Measurements from ENCODE around the gene THSD7A.

Gene THSD7A

GRCh38 chr7:11743016-11743415 is 89.0 kb downstream of the THSD7A start:
- no peak overlapping the region for H3K4me3 ChIP-seq
- no peak overlapping the region for H3K27ac ChIP-seq
- no peaks in the 10 kb centered on the region for H3K36me3 ChIP-seq (ENCODE audit: insufficient read depth, low read length)
- H3K9ac ChIP-seq (ENCODE audit: insufficient read length), result no peak overlapping the region
- DNase-seq (ENCODE audit: low read depth, low spot score), result no peak
- no peaks in the 10 kb centered on the region for H3K9me3 ChIP-seq (ENCODE audit: low read depth, low read length)
- TF ChIP-seq FOXP2 (optimal IDR thresholded peaks at IDR 0.05; ENCODE audit: control extremely low read depth, extremely low read length, insufficient read depth) (no peak), EZH2 (IDR thresholded peaks at IDR 0.05) (no peak), POLR2AphosphoS5 (IDR thresholded peaks at IDR 0.05; ENCODE audit: borderline replicate concordance, low read depth, low read length) (no peak)

GRCh38 chr7:11742496-11742895 is 89.5 kb downstream of the THSD7A start:
- Histone ChIP-seq H3K9ac (ENCODE audit: insufficient read length) (no peak overlapping the region), H3K36me3 (ENCODE audit: insufficient read depth, low read length) (no peaks in the 10 kb centered on the region), H3K9me3 (ENCODE audit: low read depth, low read length) (no peaks in the 10 kb centered on the region), H3K4me3 (no peak overlapping the region), H3K27ac (no peak overlapping the region)
- TF ChIP-seq FOXP2 (optimal IDR thresholded peaks at IDR 0.05; ENCODE audit: control extremely low read depth, extremely low read length, insufficient read depth) (no peak), EZH2 (IDR thresholded peaks at IDR 0.05) (no peak), POLR2AphosphoS5 (IDR thresholded peaks at IDR 0.05; ENCODE audit: borderline replicate concordance, low read depth, low read length) (no peak)
- no peak for DNase-seq (ENCODE audit: low read depth, low spot score)

DNA sequence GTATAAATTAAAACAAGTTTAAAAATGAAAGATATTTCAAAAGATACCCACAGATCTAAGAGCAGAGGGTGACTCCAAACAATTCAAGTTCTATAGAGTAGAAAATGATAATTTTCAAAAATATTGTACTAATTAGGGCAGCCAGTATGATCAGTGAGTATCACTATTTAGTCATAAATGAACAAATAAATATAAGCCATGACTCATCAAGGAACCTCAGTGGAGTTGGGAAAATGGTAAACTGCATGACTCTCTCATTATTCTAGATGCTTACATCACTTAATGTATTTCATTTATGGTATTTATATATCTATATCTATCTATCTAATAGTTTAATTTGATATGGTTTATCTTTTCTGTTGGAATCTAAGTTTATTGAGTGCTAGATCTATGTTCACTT is 94.3 kb downstream of the THSD7A start:
- no peak overlapping the region for H3K9ac ChIP-seq (ENCODE audit: insufficient read length)
- no peaks in the 10 kb centered on the region for H3K36me3 ChIP-seq (ENCODE audit: insufficient read depth, low read length)
- TF ChIP-seq POLR2AphosphoS5 (IDR thresholded peaks at IDR 0.05; ENCODE audit: borderline replicate concordance, low read depth, low read length) (no peak), EZH2 (IDR thresholded peaks at IDR 0.05) (no peak)
- H3K9me3 ChIP-seq (ENCODE audit: low read depth, low read length), result no peaks in the 10 kb centered on the region
- no peak overlapping the region for H3K27ac ChIP-seq
- no peak overlapping the region for H3K4me3 ChIP-seq
- no peak for DNase-seq (ENCODE audit: low read depth, low spot score)

GRCh38 chr7:11732207-11732606 is 99.8 kb downstream of the THSD7A start:
- Histone ChIP-seq H3K4me3 (no peak overlapping the region), H3K27ac (no peak overlapping the region), H3K9me3 (ENCODE audit: low read depth, low read length) (no peaks in the 10 kb centered on the region)

DNA sequence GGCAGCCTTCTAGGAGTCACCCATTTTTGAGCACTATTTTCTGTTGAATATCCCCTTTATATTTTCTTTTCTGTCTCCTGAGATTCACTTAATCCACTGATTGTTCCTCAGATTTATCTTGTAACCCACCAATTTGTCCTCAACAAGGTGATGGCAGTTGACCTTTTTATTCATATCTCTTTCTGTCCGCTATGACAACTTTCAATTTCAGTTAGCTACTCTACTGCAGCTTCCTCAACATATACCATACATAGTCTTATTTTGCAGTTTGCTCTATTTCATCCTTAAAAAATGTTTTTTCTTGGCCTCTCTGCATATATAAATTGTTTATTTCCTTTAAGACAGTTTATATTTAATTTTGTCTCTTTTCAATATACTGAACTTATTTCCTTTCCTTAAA is 101.3 kb downstream of the THSD7A start:
- DNase-seq (ENCODE audit: low read depth, low spot score), result no peak
- Histone ChIP-seq H3K9me3 (ENCODE audit: low read depth, low read length) (no peaks in the 10 kb centered on the region), H3K36me3 (ENCODE audit: insufficient read depth, low read length) (no peaks in the 10 kb centered on the region), H3K27ac (no peak overlapping the region), H3K4me3 (no peak overlapping the region), H3K9ac (ENCODE audit: insufficient read length) (no peak overlapping the region)
- TF ChIP-seq POLR2AphosphoS5 (IDR thresholded peaks at IDR 0.05; ENCODE audit: borderline replicate concordance, low read depth, low read length) (no peak), FOXP2 (optimal IDR thresholded peaks at IDR 0.05; ENCODE audit: control extremely low read depth, extremely low read length, insufficient read depth) (no peak), EZH2 (IDR thresholded peaks at IDR 0.05) (no peak)

More at GRCh38 chr7:11732207-11732606, 99.8 kb downstream of the THSD7A start:
- Histone ChIP-seq H3K9ac (ENCODE audit: insufficient read length) (no peak overlapping the region), H3K36me3 (ENCODE audit: insufficient read depth, low read length) (no peaks in the 10 kb centered on the region)
- TF ChIP-seq EZH2 (IDR thresholded peaks at IDR 0.05) (no peak), FOXP2 (optimal IDR thresholded peaks at IDR 0.05; ENCODE audit: control extremely low read depth, extremely low read length, insufficient read depth) (no peak), POLR2AphosphoS5 (IDR thresholded peaks at IDR 0.05; ENCODE audit: borderline replicate concordance, low read depth, low read length) (no peak)
- no peak for DNase-seq (ENCODE audit: low read depth, low spot score)

GRCh38 chr7:11727864-11728263 is 104.1 kb downstream of the THSD7A start:
- Histone ChIP-seq H3K4me3 (0 out of 2 replicates have a peak overlapping the region, but pooled peaks have one; percentile 1), H3K9ac (ENCODE audit: insufficient read length) (no peak overlapping the region), H3K9me3 (ENCODE audit: low read depth, low read length) (no peaks in the 10 kb centered on the region), H3K27ac (no peak overlapping the region), H3K36me3 (ENCODE audit: insufficient read depth, low read length) (no peaks in the 10 kb centered on the region)
- DNase-seq (ENCODE audit: low read depth, low spot score), result no peak
- TF ChIP-seq POLR2AphosphoS5 (IDR thresholded peaks at IDR 0.05; ENCODE audit: borderline replicate concordance, low read depth, low read length), result no peak
- no peak for TF ChIP-seq EZH2 (IDR thresholded peaks at IDR 0.05)
- TF ChIP-seq FOXP2 (optimal IDR thresholded peaks at IDR 0.05; ENCODE audit: control extremely low read depth, extremely low read length, insufficient read depth), result no peak

- Histone ChIP-seq H3K27ac (no peak overlapping the region), H3K9ac (ENCODE audit: insufficient read length) (no peak overlapping the region), H3K36me3 (ENCODE audit: insufficient read depth, low read length) (no peaks in the 10 kb centered on the region), H3K4me3 (peak overlapping the region; percentile 20; the same call in 1 of the 2 replicates), H3K9me3 (ENCODE audit: low read depth, low read length) (no peaks in the 10 kb centered on the region)
- TF ChIP-seq POLR2AphosphoS5 (IDR thresholded peaks at IDR 0.05; ENCODE audit: borderline replicate concordance, low read depth, low read length), result no peak
- TF ChIP-seq EZH2 (IDR thresholded peaks at IDR 0.05), result no peak
- TF ChIP-seq FOXP2 (optimal IDR thresholded peaks at IDR 0.05; ENCODE audit: control extremely low read depth, extremely low read length, insufficient read depth), result no peak
- DNase-seq (ENCODE audit: low read depth, low spot score), result no peak
These were observed 105.2 kb downstream of the THSD7A start for GRCh38 chr7:11726794-11727155.

DNA sequence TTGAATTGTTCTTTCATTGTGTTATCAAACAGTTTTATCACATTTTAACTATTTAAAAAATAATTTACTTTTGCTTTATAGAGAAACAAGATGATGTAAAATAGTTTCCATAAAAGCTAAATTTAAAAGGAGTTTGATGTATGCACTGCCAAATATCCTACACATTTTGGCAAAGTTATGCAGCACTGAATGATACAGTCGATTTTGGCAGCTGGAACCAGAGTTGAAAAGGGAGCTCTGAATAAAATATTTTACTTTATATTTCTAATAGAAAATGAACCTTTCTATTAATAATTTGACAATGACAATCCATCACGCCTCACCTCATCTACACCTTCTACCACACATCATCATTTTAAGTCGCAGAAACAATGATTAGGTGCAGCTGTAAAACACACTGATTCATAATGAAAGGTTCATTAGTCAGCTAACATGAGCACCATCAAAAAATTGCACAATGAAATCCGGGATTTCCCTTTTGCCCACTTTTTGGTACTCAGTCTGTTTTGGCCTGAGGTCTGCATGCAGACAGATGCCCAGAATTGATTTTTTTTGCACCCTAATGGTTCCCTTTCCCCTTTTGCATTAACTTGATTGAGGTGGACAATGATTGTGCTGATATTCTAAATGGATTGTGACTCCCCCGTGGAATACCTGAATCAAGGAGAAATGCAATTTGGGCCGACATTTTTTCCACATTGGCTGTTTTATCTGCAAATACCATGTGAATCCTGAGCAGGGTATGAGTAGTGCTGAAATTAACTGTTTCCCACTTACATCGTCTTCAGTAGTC is 105.8 kb downstream of the THSD7A start:
- Histone ChIP-seq H3K9ac (ENCODE audit: insufficient read length) (no peak overlapping the region), H3K27ac (no peak overlapping the region), H3K36me3 (ENCODE audit: insufficient read depth, low read length) (no peaks in the 10 kb centered on the region), H3K4me3 (peak overlapping the region; percentile 20; the same call in 1 of the 2 replicates), H3K9me3 (ENCODE audit: low read depth, low read length) (no peaks in the 10 kb centered on the region)
- TF ChIP-seq POLR2AphosphoS5 (IDR thresholded peaks at IDR 0.05; ENCODE audit: borderline replicate concordance, low read depth, low read length) (no peak), FOXP2 (optimal IDR thresholded peaks at IDR 0.05; ENCODE audit: control extremely low read depth, extremely low read length, insufficient read depth) (no peak), EZH2 (IDR thresholded peaks at IDR 0.05) (no peak)
- no peak for DNase-seq (ENCODE audit: low read depth, low spot score)

- Histone ChIP-seq H3K9ac (ENCODE audit: insufficient read length) (no peak overlapping the region), H3K4me3 (no peak overlapping the region), H3K36me3 (ENCODE audit: insufficient read depth, low read length) (no peaks in the 10 kb centered on the region), H3K9me3 (ENCODE audit: low read depth, low read length) (no peaks in the 10 kb centered on the region), H3K27ac (no peak overlapping the region)
- no peak for DNase-seq (ENCODE audit: low read depth, low spot score)
- TF ChIP-seq EZH2 (IDR thresholded peaks at IDR 0.05), result no peak
- TF ChIP-seq POLR2AphosphoS5 (IDR thresholded peaks at IDR 0.05; ENCODE audit: borderline replicate concordance, low read depth, low read length), result no peak
- no peak for TF ChIP-seq FOXP2 (optimal IDR thresholded peaks at IDR 0.05; ENCODE audit: control extremely low read depth, extremely low read length, insufficient read depth)
These were observed 115.8 kb downstream of the THSD7A start for GRCh38 chr7:11716185-11716584.

Data from SK-N-MC (cell line).